NB4 (cell line): ENCODE data around the gene SH3GL3.

Experiments
- CTCF ChIP-seq: IDR thresholded peaks from one replicate; pipeline ENCODE4 v1.5.1; 2012; ENCODE audit warnings: low read depth, low read length
- MAX ChIP-seq: IDR thresholded peaks from 2 replicates; pipeline ENCODE4 v1.6.1; 2011; ENCODE audit warnings: low read depth, low read length
- POLR2A ChIP-seq: IDR thresholded peaks from 2 replicates; pipeline ENCODE4 v1.6.1; 2011; ENCODE audit warnings: mild to moderate bottlenecking; ENCODE audit not compliant: insufficient read length; ENCODE audit errors: extremely low read depth

- no peak for TF ChIP-seq CTCF
- no peak for TF ChIP-seq MAX
- no peak for TF ChIP-seq POLR2A
These were observed 44.3 kb downstream of the SH3GL3 start for GRCh38 chr15:83491486-83491885.
